GM19395 (cell line): Measurements from ENCODE around the gene SCARB1.

ENCODE experiments used
- ATAC-seq: cut with Tn5 transposase; IDR thresholded peaks from one replicate; pipeline ENCODE4 v1.9.1; 2021; ENCODE audit warnings: mild to moderate bottlenecking, moderate library complexity; ENCODE audit not compliant: unreplicated experiment

SCARB1 gene

DNA sequence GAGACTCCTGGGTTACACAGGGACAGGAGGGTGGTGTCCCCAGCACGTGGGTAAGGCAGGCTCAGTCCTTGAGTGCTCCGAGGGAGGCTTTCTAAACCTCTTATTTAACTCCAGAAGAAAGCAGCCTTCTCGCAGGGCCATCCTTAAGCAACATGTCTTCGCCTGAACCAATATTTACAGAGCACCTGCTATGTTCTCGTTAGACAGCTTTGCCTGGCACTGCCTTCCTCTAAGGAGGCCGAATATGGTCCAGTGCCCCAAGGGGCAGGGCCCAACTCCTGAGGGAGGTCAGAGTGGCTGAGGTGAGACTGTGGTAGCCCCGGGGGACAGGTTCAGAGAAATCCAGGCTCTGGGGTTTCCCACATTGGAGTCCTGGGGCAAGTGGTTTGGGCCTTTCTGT, 2.1 kb upstream of the SCARB1 start:
- ATAC-seq: no peak

DNA sequence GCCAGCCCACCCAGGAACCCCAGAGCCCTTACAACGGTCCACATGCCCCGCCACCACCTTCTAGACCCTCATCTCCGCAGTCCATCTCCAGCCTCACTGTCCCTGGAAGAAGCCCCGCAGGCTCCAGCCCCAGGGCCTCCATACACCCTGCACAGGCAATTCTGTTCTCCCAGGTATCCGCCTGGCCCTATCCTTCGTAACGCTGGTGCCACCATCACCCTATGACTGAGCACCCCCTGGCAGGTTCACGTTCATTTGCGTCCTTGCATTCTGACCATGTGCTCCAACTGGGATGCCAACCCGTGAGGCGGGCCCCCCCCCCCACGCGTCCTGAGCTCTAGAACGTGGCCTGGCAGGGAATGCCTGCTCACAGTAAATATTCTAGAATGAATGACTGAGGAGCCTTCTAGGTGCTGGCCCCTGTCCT, 675 bp upstream of the SCARB1 start:
- no peak for ATAC-seq

DNA sequence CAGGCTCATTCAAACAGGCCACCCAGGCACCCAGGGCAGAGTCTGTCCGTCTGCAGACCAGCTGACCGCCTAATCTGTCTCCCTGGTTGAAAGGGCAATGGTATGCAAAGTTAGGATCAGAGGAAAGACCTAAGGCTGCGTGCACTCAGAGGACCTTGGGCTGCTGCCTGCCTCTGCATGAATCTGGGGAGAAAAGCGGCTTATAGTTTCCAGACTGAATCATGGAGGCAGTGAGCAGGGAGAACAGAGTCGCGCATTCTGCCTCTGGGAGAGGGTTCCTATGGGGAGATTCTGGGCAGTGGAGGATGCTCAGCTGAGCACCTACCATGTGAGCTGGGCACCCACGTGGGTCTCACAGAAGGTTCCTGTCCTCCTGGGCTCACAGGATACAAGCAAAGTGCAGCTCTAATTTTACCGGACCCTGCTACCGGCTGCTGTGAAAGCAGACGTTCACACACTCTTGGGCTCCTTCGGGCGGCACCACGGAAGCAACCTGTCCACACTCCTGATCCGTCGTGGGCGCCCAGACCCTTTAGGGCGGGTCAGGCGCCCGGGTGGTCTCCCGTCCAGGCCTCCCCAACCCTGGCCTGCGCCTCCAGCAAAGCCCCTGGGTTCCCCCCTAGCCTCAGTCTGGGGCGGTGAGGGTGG, 772 bp downstream of the SCARB1 start:
- ATAC-seq: peak; percentile 37

DNA sequence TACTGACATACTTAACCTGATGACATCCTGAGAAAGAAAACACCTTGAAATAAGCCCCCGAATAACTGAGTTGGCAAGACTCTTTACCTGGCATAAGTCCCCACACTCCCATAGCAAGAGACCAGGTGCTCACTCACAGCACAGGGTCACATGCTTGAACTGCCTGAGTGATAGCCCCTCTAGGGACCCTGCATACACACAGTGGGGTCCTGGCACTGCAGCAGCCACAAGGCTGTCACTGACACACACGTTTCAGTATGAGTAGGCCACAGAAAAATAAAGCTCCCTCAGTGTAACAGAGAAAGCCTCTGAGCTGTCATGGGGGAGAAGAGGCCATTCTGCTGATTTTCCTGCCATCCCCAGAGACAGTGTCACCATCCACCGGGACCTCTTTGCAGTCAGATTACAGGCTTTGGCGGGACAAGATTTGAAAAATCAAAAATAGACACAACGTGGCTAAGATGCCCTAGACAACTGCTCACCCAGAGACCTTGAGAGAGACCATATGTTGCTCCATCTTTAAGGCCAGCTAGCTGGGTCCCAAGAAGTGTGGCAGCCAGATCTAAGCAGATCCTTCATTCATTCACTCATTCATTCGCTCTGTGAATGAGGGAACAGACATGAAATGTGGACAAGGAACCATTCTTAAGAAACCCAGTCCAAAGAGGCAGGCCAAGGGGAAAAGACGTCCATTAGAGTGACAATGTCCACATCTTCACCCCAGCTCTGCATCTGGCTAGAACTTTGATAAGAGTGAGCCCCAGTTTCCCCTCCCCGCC, 1.6 kb downstream of the SCARB1 start:
- no peak for ATAC-seq

DNA sequence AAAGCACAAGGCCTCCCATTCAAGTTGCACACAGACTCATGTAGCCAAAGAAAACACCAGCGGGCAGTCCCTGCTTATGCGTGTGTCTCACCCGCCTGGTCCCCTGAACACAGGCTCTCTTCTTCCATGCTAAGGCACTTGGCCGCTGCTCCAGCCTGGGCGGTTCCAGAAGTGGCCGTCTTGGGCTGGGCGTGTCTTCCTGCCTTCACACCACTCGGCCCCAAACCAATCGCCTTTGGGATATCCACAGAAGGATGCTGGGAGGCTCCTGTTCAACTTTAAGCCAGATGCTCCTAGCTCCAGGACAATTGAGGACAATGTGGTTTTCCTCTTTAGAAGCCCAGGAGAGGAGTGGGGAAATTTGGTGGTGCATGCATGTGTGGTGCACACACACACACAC, 2.2 kb downstream of the SCARB1 start:
- ATAC-seq: no peak

DNA sequence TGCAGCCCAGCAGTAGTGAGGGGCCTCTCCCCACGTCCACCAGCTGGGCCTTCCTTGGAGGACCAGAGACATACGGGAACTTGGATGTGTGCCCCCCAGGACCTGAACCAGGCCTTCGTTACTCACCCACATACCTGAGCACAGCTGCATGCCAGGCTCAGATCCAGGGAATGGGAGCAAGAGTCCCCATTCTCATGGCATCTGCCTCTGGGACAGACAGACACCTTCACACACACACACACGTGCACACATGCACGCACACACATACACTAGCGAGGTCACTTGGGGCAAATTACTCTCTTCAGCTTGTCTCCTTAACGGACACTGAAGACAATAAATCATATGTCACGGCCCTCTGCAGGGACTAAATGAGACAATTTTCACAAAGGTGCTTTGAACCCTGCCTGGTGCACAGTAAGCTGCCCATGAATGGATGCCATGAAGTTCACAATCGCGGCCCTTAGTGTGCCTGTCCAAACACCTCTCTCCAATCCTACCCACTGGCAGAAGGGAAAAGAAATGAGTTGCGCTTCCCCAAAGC, 5.7 kb downstream of the SCARB1 start:
- ATAC-seq: no peak

DNA sequence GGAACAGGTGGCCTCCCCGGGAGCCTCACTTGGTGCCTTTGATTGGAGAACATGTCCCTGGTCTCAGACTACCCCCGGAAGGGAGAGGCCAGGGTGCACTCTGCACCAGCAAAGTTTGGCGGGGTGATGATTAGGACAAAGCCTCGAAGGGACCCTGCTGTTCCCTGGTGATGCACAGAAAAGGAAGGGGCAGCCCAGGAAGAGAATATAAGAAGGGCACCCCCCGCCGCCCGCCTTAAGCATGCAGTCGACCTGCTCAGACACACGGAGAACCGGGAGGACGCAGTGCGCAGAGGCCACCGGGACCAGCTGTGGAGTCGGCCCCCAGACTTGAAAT, 6.9 kb downstream of the SCARB1 start:
- ATAC-seq: no peak

DNA sequence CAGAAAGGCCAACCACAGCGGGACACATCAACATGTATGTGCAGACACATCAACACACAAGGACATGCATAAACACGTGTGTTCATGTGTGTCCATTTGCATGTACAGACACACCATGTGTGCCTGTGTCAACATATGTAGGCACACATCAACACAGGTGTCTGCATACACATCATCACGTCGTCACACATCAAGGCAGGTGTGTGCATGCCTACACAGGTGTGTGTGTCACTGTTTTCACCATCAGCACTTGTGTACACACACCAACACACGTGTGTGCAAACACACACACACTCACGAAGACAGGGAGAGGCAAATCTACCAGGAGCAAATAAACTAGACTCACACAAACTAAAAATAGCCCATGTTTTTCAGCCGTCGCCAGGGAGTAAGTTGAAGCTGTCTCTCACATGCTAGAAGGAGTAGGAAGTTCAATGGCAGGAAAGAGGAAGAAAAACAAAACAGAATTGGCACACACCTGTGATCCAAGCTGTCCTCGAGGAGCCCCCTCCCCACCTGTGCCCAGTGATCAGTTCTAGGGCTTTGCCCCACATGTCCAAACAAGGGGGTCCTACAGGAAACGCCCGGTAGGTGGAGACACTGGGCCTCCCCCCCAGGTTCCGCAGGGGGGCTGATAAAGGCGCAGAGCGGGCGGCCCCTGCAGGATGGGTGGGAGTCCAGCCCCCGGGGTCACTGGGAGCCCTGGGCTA, 7.4 kb downstream of the SCARB1 start:
- no peak for ATAC-seq

DNA sequence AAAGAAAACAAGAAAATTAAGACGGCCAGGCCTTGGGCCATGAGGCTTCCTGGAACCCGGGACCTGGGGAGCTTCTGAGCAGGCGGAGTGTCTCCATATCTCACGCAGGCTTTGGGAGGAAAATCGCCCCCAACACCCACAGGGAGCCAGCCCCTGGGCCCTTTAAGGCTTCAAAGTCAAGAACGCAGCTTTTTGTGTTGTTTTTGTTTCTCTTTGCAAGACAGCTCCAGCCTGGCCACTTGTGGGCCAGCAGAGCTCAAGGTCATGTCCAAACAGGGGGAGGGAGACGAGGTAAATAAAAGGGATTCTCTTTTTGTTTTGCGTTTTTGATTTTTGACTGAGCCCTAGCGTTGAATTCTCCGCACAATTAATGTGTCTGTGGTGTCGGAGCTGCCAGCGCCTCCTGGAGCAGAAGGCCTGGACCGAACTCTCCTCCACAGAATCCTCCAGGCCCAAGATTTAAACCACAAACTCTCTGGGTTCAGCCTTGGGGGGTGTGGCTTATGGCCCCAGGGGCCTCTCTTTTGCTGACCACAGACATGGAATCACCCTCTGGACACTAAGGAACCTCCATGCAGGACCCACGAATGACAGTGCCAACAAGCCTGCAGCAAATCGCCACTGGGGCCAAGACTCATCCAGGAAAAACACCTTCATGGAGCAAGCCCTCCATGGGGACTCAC, 8.2 kb downstream of the SCARB1 start:
- ATAC-seq: no peak

DNA sequence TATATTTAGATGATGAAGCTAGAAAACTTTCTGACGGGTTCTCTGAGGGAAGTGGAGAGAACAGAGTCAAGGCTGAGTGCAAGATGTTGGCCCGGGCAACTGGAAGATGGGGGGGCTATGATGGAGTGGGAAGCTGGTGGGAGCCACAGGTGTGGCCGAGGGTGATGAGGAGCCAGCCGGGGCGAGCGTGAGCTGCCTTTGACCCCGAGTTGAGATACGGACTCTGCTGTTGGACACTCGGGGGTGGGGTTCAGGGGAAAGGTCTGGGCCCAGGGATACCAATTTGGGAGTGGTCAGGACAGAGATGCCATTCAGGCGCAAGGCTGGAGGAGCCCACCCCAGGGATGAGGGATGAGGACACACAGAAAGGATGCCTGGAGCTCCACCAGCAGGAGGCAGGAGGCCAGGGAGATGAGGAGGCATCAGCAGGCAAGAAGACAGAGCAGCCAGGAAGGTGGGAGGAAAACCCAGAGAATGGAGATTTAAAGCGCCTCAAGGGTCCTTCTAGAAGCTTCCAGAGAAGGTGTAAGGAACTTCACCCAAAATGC, 9.0 kb downstream of the SCARB1 start:
- no peak for ATAC-seq

DNA sequence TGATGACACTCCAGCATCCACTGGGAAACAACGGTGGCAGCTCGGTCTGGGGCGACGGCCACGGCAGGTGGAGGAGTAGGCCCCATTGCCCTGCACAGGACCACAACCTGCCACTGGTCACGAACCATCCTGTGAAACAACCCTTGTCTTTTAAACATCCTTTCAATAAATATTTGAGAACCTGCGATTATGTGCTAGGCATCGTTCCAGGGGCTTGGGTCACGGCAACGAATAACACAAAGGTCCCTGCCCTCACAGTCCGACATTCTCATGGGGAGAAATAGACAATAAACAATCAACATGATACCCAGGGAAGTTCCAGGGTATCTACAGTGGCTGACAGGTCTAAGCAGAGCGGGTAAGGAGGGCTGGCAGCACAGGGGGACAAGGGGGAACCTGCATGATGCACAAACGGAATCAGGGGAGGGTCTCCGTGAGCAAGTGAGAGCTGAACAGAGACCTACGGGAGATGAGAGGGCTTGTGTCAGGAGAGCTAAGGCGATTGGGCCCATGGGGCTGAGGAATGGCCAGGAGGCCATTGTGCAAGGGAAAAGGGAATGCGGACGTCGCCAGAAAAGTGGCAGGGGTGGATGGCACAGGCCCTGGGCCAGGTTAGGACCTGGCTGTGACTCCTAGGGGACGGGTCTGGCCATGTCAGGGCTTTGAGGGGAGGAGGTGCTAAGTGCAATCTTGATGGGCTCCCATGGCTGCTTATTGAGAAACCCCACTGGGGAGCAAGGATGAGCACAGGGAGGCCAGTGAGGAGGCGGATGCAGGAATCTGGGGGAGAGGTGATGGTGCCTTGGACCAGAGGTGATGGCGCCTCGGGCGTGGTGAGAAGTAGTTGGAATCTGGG, 9.7 kb downstream of the SCARB1 start:
- no peak for ATAC-seq

DNA sequence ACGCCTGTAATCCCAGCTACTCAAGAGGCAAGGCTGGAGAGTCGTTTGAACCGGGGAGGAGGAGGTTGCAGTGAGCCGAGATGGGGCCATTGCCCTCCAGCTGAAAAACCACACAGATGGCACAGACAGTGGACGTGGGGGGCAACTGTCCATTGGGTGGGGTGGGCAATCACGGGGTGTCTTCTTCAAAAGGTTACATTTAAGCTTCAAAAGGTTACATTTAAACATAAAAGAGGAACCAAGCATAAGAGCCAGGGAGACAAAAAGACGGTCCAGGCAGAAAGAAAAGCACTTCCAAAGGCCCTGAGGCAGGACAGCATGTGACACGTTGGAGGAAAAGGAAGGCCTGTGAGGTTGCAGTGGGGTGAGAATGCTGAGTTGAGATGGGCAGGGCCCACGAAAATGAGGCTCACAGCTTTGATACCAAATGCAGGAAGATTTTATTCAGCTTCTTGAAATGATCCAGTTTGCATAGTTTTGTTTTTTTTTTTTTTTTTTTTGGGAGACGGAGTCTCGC, 10.7 kb downstream of the SCARB1 start:
- no peak for ATAC-seq

DNA sequence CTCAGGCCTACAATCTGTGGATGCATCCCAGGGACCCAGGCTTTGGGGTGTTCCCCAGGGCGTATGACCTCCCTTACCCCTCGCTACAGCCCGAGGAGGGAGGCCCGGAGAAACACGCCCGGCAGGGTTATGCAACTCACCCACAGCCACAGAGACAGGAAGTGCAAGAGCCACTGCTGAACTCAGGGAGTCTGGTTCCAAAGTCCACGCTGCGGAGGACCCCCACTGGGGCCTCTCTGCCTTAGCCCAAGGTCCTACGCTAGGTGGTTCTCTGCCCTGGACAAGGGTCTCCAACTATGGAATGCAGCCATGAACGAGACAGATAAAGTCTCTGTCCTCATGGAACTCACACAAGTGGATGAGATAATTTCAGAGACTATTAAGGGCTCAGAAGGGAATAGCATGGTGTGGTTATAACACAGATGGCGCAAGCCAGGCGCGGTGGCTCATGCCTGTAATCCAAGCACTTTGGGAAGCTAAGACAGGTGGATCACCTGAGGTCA, 11.3 kb downstream of the SCARB1 start:
- no peak for ATAC-seq

DNA sequence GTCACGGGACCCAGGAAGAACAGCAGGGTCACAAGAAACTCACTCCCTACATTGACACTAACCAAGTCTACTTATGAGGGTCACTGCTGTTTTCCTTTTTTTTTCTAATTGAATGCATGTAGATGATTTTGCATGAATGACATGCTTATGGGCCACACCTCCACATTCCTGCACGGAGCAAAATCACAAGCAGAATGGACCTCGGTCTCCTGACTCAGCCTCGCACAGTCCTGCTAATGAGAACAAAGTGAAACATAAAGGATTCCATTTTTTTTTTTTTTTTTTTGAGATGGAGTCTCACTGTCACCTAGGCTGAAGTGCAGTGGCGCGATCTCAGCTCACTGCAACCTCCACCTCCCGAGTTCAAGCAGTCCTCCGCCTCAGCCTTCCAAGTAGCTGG, 12.3 kb downstream of the SCARB1 start:
- no peak for ATAC-seq

DNA sequence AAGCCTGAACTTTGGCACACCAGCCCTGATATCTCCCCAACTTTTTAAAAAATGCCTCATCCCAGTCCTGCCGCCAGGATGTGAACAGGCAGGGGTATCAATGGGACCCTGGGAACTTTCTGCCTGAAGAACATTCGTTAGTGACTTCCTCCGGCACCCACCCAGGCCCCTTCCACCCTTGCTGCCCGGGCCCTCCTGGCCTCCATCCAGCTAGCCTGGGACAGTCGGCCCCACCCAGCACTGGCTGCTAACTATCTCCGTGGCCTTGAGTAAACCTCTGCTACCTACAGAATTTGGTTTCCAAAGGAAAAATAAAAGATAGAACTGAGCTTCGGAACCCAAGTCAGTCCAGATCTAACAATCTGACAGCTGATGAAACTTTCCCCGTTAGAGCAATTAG, 14.3 kb downstream of the SCARB1 start:
- ATAC-seq: no peak

DNA sequence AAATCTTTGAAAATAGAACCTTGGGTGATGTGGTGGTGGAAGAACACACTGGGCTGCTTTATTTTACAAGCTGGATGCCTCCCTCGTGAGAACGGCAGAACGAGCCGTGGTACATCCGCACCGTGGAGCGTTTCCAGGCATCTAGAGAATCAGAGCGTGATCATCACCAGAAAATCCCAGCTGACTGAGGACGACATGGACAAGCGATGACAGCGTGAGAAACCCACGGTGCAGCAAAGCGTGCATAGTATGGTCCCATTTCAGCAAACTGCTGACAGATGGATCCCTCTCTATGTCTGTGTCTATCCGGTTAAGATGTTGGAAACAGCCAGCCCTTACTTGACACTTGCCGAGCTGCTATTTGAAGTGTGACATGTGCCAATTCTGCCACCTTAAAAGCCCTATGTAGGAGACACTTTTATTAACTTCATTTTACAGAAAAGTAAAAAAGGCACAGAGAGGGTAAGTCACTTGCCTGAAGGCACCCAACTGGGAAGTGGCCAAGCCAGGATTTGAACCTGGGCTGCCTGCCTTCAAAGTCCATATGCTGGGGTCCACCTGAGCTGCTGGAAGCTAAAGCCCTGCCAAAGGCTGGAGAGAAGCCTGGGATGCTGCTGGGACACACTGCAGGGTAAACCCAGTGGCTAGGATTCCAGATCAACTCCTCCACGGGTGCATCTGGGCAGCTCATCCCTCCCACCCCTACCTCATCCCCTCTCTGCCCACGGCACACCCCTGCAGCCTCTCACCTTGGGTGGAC, 14.9 kb downstream of the SCARB1 start:
- ATAC-seq: no peak

DNA sequence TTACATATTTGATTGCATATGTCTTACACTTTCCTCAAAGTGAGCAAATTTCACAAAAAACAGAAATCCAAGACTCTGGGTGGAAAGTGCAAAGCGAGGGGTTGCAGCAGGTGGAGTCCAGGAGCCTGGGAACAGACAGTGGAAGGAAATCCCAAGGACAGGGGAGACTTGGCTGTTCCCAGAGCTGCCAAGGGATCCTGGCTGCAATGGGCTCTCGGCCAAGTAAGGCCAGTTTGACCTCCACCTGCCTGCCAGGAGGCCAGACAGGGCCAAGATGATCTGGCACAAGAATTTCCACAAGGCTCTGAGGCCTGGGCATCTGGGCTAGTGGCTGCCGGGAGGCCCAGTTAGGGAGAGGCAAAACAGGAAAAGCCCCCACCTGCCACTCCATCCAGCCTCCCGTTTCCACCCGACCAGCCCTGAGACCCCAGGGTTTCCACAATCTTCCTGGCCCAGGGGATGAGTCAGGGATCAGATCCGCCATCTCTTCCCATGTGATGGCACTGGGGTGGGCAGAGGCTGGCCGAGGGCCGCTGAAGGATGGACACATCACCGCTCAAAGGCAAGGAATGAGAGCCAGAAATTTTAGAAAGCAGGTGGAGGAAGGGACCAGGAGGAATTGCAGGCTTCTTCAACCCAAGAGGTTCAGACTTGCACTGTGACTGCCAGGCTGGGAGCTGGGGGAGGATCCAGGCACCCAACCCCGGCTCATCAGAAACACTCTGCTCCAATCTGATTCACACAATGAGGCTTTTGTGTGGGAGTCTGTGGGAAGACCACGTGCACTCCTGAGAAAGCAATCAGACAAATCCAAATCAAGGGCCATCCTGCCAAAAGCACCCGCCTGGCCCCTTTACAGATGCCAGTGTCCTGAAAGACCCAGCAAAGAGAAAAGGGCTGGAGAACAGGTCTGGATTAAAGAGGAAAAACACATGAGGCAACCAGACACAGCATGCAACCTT, 16.3 kb downstream of the SCARB1 start:
- no peak for ATAC-seq
